Astrocyte (in vitro differentiated cells and primary cell): Measurements from ENCODE around the gene ABCC9.

ENCODE experiments used
- EZH2 ChIP-seq: IDR thresholded peaks from 2 replicates; pipeline ENCODE4 v1.6.1; 2012; ENCODE audit warnings: mild to moderate bottlenecking, low read length, inconsistent platforms; ENCODE audit not compliant: insufficient read depth
- TF ChIP-seq, protein P1 (sequence below): IDR thresholded peaks from 2 replicates; pipeline ENCODE4 v1.5.1; 2011; ENCODE audit warnings: low read depth, mild to moderate bottlenecking, inconsistent platforms, low read length, moderate library complexity; ENCODE audit not compliant: insufficient read depth

DNA sequence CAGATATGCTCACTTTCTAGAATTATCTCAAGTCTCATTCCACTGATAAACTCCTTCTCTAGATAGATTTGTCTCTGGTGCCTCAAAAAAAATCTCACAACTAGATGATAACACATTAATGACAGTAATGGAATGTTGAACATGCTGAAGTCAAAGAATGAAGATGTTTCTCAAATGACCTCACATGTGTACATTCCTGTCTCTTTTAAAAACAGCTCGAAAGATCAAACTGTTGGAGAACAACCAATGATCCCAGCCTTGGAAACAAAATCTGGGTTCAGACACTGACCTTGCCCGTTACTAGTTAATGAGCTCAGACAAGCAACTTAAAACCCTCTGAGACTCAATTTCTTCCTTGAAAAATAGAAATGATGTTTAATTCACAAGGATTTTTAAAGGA is 122.0 kb downstream of the ABCC9 start:
- TF ChIP-seq, protein P1, sequence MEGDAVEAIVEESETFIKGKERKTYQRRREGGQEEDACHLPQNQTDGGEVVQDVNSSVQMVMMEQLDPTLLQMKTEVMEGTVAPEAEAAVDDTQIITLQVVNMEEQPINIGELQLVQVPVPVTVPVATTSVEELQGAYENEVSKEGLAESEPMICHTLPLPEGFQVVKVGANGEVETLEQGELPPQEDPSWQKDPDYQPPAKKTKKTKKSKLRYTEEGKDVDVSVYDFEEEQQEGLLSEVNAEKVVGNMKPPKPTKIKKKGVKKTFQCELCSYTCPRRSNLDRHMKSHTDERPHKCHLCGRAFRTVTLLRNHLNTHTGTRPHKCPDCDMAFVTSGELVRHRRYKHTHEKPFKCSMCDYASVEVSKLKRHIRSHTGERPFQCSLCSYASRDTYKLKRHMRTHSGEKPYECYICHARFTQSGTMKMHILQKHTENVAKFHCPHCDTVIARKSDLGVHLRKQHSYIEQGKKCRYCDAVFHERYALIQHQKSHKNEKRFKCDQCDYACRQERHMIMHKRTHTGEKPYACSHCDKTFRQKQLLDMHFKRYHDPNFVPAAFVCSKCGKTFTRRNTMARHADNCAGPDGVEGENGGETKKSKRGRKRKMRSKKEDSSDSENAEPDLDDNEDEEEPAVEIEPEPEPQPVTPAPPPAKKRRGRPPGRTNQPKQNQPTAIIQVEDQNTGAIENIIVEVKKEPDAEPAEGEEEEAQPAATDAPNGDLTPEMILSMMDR: no peak
- TF ChIP-seq EZH2: no peak
